Activated CD4-positive, alpha-beta memory T cell treated with anti-CD3 and anti-CD28 coated beads, Interleukin-2, amount 10 ng/mL, durations not matched to agents 7 days and 5 days (primary cell): Measurements from ENCODE around the gene EN1. TPM values are rescaled to one million over a fixed set of nuclear protein-coding genes. Genes with fewer than 3 reads are reported as not detected.

ENCODE experiments used
- CTCF ChIA-PET: fragments of 350-600 bp; sonication (Branson Sonifier 250); formaldehyde crosslinking; loops from one replicate; lab custom pipeline; 2021; ENCODE audit warnings: antibody characterized with exemption, inconsistent platforms; lab: Charles Lee
- POLR2A ChIA-PET: fragments of 350-600 bp; sonication (Branson Sonifier 250); formaldehyde crosslinking; loops from one replicate; lab custom pipeline; 2021; ENCODE audit warnings: antibody characterized with exemption; lab: Charles Lee
- DNase-seq: peaks from one replicate; pipeline ENCODE4 v3.0.0-alpha.2; 2020
- H3K27ac Mint-ChIP-seq: one replicate; pipeline ENCODE4 v1.8.0; 2021; ENCODE audit warnings: mild to moderate bottlenecking, mixed read lengths
- H3K27me3 Mint-ChIP-seq: one replicate; pipeline ENCODE4 v1.8.0; 2021; ENCODE audit warnings: mixed read lengths
- H3K36me3 Mint-ChIP-seq: one replicate; pipeline ENCODE4 v1.8.0; 2021; ENCODE audit warnings: low read depth, mixed read lengths
- H3K4me1 Mint-ChIP-seq: one replicate; pipeline ENCODE4 v1.8.0; 2021; ENCODE audit warnings: mixed read lengths
- H3K4me3 Mint-ChIP-seq: one replicate; pipeline ENCODE4 v1.8.0; 2021; ENCODE audit warnings: mild to moderate bottlenecking, mixed read lengths
- H3K9me3 Mint-ChIP-seq: one replicate; pipeline ENCODE4 v1.8.0; 2021; ENCODE audit warnings: mixed read lengths
- total RNA-seq, 2 experiments: library from RNA; stranded (reverse); gene quantifications; one replicate each; pipeline ENCODE4 v1.2.3, GENCODE V29; 2021

EN1 gene
- total RNA-seq, 2 experiments from 2014 or later, result not detected

GRCh38 chr2:118834440-118834810 is 13.0 kb downstream of the EN1 start:
- CTCF ChIA-PET, result no interaction called here
- POLR2A ChIA-PET, result no interaction called here
- Mint-ChIP-seq H3K9me3 (no peaks in the 10 kb centered on the region), H3K27me3 (peaks cover 84% of the 10 kb centered on the region), H3K4me1 (no peaks in the 10 kb centered on the region), H3K36me3 (peaks cover 2% of the 10 kb centered on the region), H3K4me3 (no peak overlapping the region), H3K27ac (no peak overlapping the region)
- DNase-seq, result no peak

- Mint-ChIP-seq H3K27me3 (peaks cover 80% of the 10 kb centered on the region), H3K27ac (no peak overlapping the region), H3K9me3 (no peaks in the 10 kb centered on the region), H3K4me3 (no peak overlapping the region), H3K36me3 (peaks cover 2% of the 10 kb centered on the region), H3K4me1 (no peaks in the 10 kb centered on the region)
- POLR2A ChIA-PET, result no interaction called here
- no peak for DNase-seq
- CTCF ChIA-PET, result no interaction called here
Observed at GRCh38 chr2:118833716-118834439, 13.6 kb downstream of the EN1 start.

GRCh38 chr2:118832791-118833715 is 14.4 kb downstream of the EN1 start:
- Mint-ChIP-seq H3K4me3 (no peak overlapping the region), H3K9me3 (no peaks in the 10 kb centered on the region), H3K36me3 (peaks cover 2% of the 10 kb centered on the region), H3K4me1 (no peaks in the 10 kb centered on the region), H3K27ac (no peak overlapping the region), H3K27me3 (peaks cover 74% of the 10 kb centered on the region)
- ChIA-PET CTCF (no interaction called here), POLR2A (no interaction called here)
- DNase-seq, result no peak

- Mint-ChIP-seq H3K4me3 (no peak overlapping the region), H3K36me3 (peaks cover 2% of the 10 kb centered on the region), H3K27me3 (peaks cover 68% of the 10 kb centered on the region), H3K27ac (no peak overlapping the region), H3K4me1 (no peaks in the 10 kb centered on the region), H3K9me3 (no peaks in the 10 kb centered on the region)
- CTCF ChIA-PET, result interaction anchor here (1.2 kb wide), 1 partner anchor 23 kb away, joined by 3 read pairs; no protein-coding TSS in a partner anchor
- DNase-seq, result no peak
- POLR2A ChIA-PET, result no interaction called here
Observed at GRCh38 chr2:118832071-118832790, 15.2 kb downstream of the EN1 start.

GRCh38 chr2:118830881-118831280 is 16.6 kb downstream of the EN1 start:
- H3K27ac Mint-ChIP-seq, result no peak overlapping the region
- ChIA-PET CTCF (interaction anchor here (1.2 kb wide), 1 partner anchor 25 kb away, joined by 3 read pairs; no protein-coding TSS in a partner anchor), POLR2A (no interaction called here)
- H3K9me3 Mint-ChIP-seq, result no peaks in the 10 kb centered on the region
- no peaks in the 10 kb centered on the region for H3K4me1 Mint-ChIP-seq
- H3K27me3 Mint-ChIP-seq, result peaks cover 58% of the 10 kb centered on the region
- H3K4me3 Mint-ChIP-seq, result no peak overlapping the region
- H3K36me3 Mint-ChIP-seq, result no peaks in the 10 kb centered on the region
- no peak for DNase-seq

- no peak overlapping the region for H3K4me3 Mint-ChIP-seq
- H3K27ac Mint-ChIP-seq, result no peak overlapping the region
- no peaks in the 10 kb centered on the region for H3K36me3 Mint-ChIP-seq
- ChIA-PET CTCF (no interaction called here), POLR2A (no interaction called here)
- no peaks in the 10 kb centered on the region for H3K4me1 Mint-ChIP-seq
- no peaks in the 10 kb centered on the region for H3K9me3 Mint-ChIP-seq
- DNase-seq, result no peak
- peaks cover 59% of the 10 kb centered on the region for H3K27me3 Mint-ChIP-seq
Observed at GRCh38 chr2:118830118-118830517, 17.3 kb downstream of the EN1 start.

GRCh38 chr2:118826093-118826492 is 21.4 kb downstream of the EN1 start:
- H3K27ac Mint-ChIP-seq, result no peak overlapping the region
- POLR2A ChIA-PET, result no interaction called here
- H3K4me1 Mint-ChIP-seq, result no peaks in the 10 kb centered on the region
- H3K36me3 Mint-ChIP-seq, result no peaks in the 10 kb centered on the region
- H3K4me3 Mint-ChIP-seq, result no peak overlapping the region
- CTCF ChIA-PET, result interaction anchor here (3.1 kb wide), 1 partner anchor 29 kb away, joined by 10 read pairs; no protein-coding TSS in a partner anchor
- H3K27me3 Mint-ChIP-seq, result peaks cover 39% of the 10 kb centered on the region
- H3K9me3 Mint-ChIP-seq, result no peaks in the 10 kb centered on the region
- DNase-seq, result no peak

GRCh38 chr2:118823633-118824032 is 23.8 kb downstream of the EN1 start:
- H3K4me1 Mint-ChIP-seq, result no peaks in the 10 kb centered on the region
- H3K4me3 Mint-ChIP-seq, result no peak overlapping the region
- no peak for DNase-seq
- no peaks in the 10 kb centered on the region for H3K9me3 Mint-ChIP-seq
- no peak overlapping the region for H3K27ac Mint-ChIP-seq
- POLR2A ChIA-PET, result no interaction called here
- peaks cover 25% of the 10 kb centered on the region for H3K27me3 Mint-ChIP-seq
- H3K36me3 Mint-ChIP-seq, result no peaks in the 10 kb centered on the region
- CTCF ChIA-PET, result no interaction called here

GRCh38 chr2:118822572-118822971 is 24.9 kb downstream of the EN1 start:
- POLR2A ChIA-PET, result no interaction called here
- H3K4me3 Mint-ChIP-seq, result no peak overlapping the region
- H3K9me3 Mint-ChIP-seq, result no peaks in the 10 kb centered on the region

GRCh38 chr2:118822015-118822414 is 25.4 kb downstream of the EN1 start:
- ChIA-PET POLR2A (no interaction called here), CTCF (no interaction called here)
- peaks cover 25% of the 10 kb centered on the region for H3K27me3 Mint-ChIP-seq
- H3K4me3 Mint-ChIP-seq, result no peak overlapping the region
- no peaks in the 10 kb centered on the region for H3K4me1 Mint-ChIP-seq
- no peak overlapping the region for H3K27ac Mint-ChIP-seq
- DNase-seq, result no peak
- no peaks in the 10 kb centered on the region for H3K36me3 Mint-ChIP-seq
- H3K9me3 Mint-ChIP-seq, result no peaks in the 10 kb centered on the region

More at GRCh38 chr2:118822572-118822971, 24.9 kb downstream of the EN1 start:
- no peak for DNase-seq
- no peak overlapping the region for H3K27ac Mint-ChIP-seq
- H3K36me3 Mint-ChIP-seq, result no peaks in the 10 kb centered on the region
- CTCF ChIA-PET, result no interaction called here
- H3K27me3 Mint-ChIP-seq, result peaks cover 25% of the 10 kb centered on the region
- no peaks in the 10 kb centered on the region for H3K4me1 Mint-ChIP-seq

GRCh38 chr2:118817469-118817868 is 30.0 kb downstream of the EN1 start:
- Mint-ChIP-seq H3K9me3 (no peaks in the 10 kb centered on the region), H3K36me3 (no peaks in the 10 kb centered on the region), H3K4me3 (no peak overlapping the region), H3K4me1 (no peaks in the 10 kb centered on the region), H3K27me3 (peaks cover 12% of the 10 kb centered on the region), H3K27ac (no peak overlapping the region)
- POLR2A ChIA-PET, result no interaction called here
- DNase-seq, result no peak
- CTCF ChIA-PET, result no interaction called here

GRCh38 chr2:118816669-118817068 is 30.8 kb downstream of the EN1 start:
- Mint-ChIP-seq H3K9me3 (no peaks in the 10 kb centered on the region), H3K4me1 (no peaks in the 10 kb centered on the region), H3K4me3 (no peak overlapping the region), H3K36me3 (no peaks in the 10 kb centered on the region), H3K27me3 (peaks cover 10% of the 10 kb centered on the region), H3K27ac (no peak overlapping the region)
- ChIA-PET CTCF (no interaction called here), POLR2A (no interaction called here)
- DNase-seq, result no peak

- CTCF ChIA-PET, result no interaction called here
Observed at GRCh38 chr2:118815731-118816130, 31.7 kb downstream of the EN1 start.

More at GRCh38 chr2:118815731-118816130, 31.7 kb downstream of the EN1 start:
- POLR2A ChIA-PET, result no interaction called here
- Mint-ChIP-seq H3K4me3 (no peak overlapping the region), H3K27ac (no peak overlapping the region), H3K9me3 (no peaks in the 10 kb centered on the region), H3K4me1 (no peaks in the 10 kb centered on the region), H3K36me3 (no peaks in the 10 kb centered on the region), H3K27me3 (peaks cover 10% of the 10 kb centered on the region)
- DNase-seq, result no peak
